ENCODE data around the gene LYPD4.

The LYPD4 gene

GRCh38 chr19:41872775-41873647 is 28.5 kb upstream of the LYPD4 start:
- DNase-seq (ENCODE audit: low read depth in 2 of 2) = peak; percentile 66 to 71
- peak; percentile 77 for TF ChIP-seq CTCF (IDR thresholded peaks at IDR 0.05; ENCODE audit: low read depth, low read length)
- no peak overlapping the region for H3K4me3 ChIP-seq (replicated peaks in 1 of 2; ENCODE audit: low read depth in 2 of 2, low read length in 2 of 2)

- DNase-seq (ENCODE audit: low read depth in 2 of 2) = peak in 1 of 2 donors; percentile 30
Observed at GRCh38 chr19:41872384-41872774, 27.9 kb upstream of the LYPD4 start.

GRCh38 chr19:41871573-41872383 is 27.3 kb upstream of the LYPD4 start:
- H3K4me3 ChIP-seq (replicated peaks in 1 of 2; ENCODE audit: low read depth in 2 of 2, low read length in 2 of 2) = no peak overlapping the region
- TF ChIP-seq CTCF (IDR thresholded peaks at IDR 0.05; ENCODE audit: low read depth, low read length) = no peak
- DNase-seq (ENCODE audit: low read depth in 2 of 2) = peak in 1 of 2 donors; percentile 6

More at GRCh38 chr19:41872384-41872774, 27.9 kb upstream of the LYPD4 start:
- TF ChIP-seq CTCF (IDR thresholded peaks at IDR 0.05; ENCODE audit: low read depth, low read length) = no peak
- no peak overlapping the region for H3K4me3 ChIP-seq (replicated peaks in 1 of 2; ENCODE audit: low read depth in 2 of 2, low read length in 2 of 2)

- peak; percentile 58 to 70 for DNase-seq (ENCODE audit: low read depth in 2 of 2)
- H3K4me3 ChIP-seq (replicated peaks in 1 of 2; ENCODE audit: low read depth in 2 of 2, low read length in 2 of 2) = no peak overlapping the region
- no peak for TF ChIP-seq CTCF (IDR thresholded peaks at IDR 0.05; ENCODE audit: low read depth, low read length)
Observed at GRCh38 chr19:41870401-41870873, 26.0 kb upstream of the LYPD4 start.

- DNase-seq (ENCODE audit: low read depth in 2 of 2) = no peak
- no peak for TF ChIP-seq CTCF (IDR thresholded peaks at IDR 0.05; ENCODE audit: low read depth, low read length)
- no peak overlapping the region for H3K4me3 ChIP-seq (replicated peaks in 1 of 2; ENCODE audit: low read depth in 2 of 2, low read length in 2 of 2)
Observed at GRCh38 chr19:41869374-41869955, 25.0 kb upstream of the LYPD4 start.

- no peak overlapping the region for H3K4me3 ChIP-seq (replicated peaks in 1 of 2; ENCODE audit: low read depth in 2 of 2, low read length in 2 of 2)
- TF ChIP-seq CTCF (IDR thresholded peaks at IDR 0.05; ENCODE audit: low read depth, low read length) = no peak
- no peak for DNase-seq (ENCODE audit: low read depth in 2 of 2)
Observed at GRCh38 chr19:41868989-41869300, 24.5 kb upstream of the LYPD4 start.

Measured in cardiac fibroblast (primary cell).